NCI-H526 treated with DMSO at 0.1 percent for 48 hours (cell line): Measurements from ENCODE around the gene CACNA1C.

ENCODE experiments used
- DNase-seq: peaks from one replicate; lab custom pipeline; 2025; lab: John Stamatoyannopoulos, UW

Gene CACNA1C

GRCh38 chr12:2323532-2324255, 270.9 kb downstream of the CACNA1C start:
- no peak for DNase-seq

- peak; percentile 83 for DNase-seq
Measured at GRCh38 chr12:2324387-2324786, 271.6 kb downstream of the CACNA1C start.

GRCh38 chr12:2325519-2325918, 272.7 kb downstream of the CACNA1C start:
- DNase-seq: no peak

GRCh38 chr12:2326470-2326869, 273.7 kb downstream of the CACNA1C start:
- DNase-seq: no peak

- DNase-seq: no peak
Measured at GRCh38 chr12:2328661-2329060, 275.9 kb downstream of the CACNA1C start.

GRCh38 chr12:2329661-2330210, 276.9 kb downstream of the CACNA1C start:
- no peak for DNase-seq

- DNase-seq: no peak
Measured at GRCh38 chr12:2332236-2332635, 279.4 kb downstream of the CACNA1C start.

GRCh38 chr12:2332947-2333346, 280.2 kb downstream of the CACNA1C start:
- DNase-seq: no peak

GRCh38 chr12:2333491-2334195, 280.9 kb downstream of the CACNA1C start:
- DNase-seq: no peak

- no peak for DNase-seq
Measured at GRCh38 chr12:2334271-2334670, 281.5 kb downstream of the CACNA1C start.

GRCh38 chr12:2334689-2335088, 281.9 kb downstream of the CACNA1C start:
- no peak for DNase-seq

- no peak for DNase-seq
Measured at GRCh38 chr12:2335109-2335508, 282.3 kb downstream of the CACNA1C start.

- no peak for DNase-seq
Measured at GRCh38 chr12:2335513-2335912, 282.7 kb downstream of the CACNA1C start.

- DNase-seq: peak; percentile 42
Measured at GRCh38 chr12:2335916-2336315, 283.1 kb downstream of the CACNA1C start.

- DNase-seq: no peak
Measured at GRCh38 chr12:2336409-2336829, 283.6 kb downstream of the CACNA1C start.

- DNase-seq: no peak
Measured at GRCh38 chr12:2337031-2338010, 284.5 kb downstream of the CACNA1C start.

- DNase-seq: no peak
Measured at GRCh38 chr12:2338381-2338780, 285.6 kb downstream of the CACNA1C start.

GRCh38 chr12:2338991-2339431, 286.2 kb downstream of the CACNA1C start:
- no peak for DNase-seq

GRCh38 chr12:2341051-2341751, 288.4 kb downstream of the CACNA1C start:
- no peak for DNase-seq

GRCh38 chr12:2341871-2342270, 289.1 kb downstream of the CACNA1C start:
- DNase-seq: no peak

GRCh38 chr12:2343681-2344080, 290.9 kb downstream of the CACNA1C start:
- peak; percentile 58 for DNase-seq
